H1 (cell line): Measurements from ENCODE around the gene RAB3GAP2. TPM values are rescaled to one million over a fixed set of nuclear protein-coding genes. Genes with fewer than 3 reads are reported as not detected.

Source experiments
- CTCF ChIA-PET: fragments of 300-600 bp; sonication (Branson Sonifier 250); formaldehyde crosslinking; loops from one replicate; lab custom pipeline; 2021; ENCODE audit not compliant: partially characterized antibody; lab: Charles Lee
- POLR2A ChIA-PET: fragments of 300-600 bp; sonication (Branson Sonifier 250); formaldehyde crosslinking; loops from one replicate; lab custom pipeline; 2021; ENCODE audit warnings: inconsistent platforms; ENCODE audit not compliant: partially characterized antibody; lab: Charles Lee
- DNase-seq, 2 experiments: peaks; one replicate each; pipeline versions ENCODE4 v3.0.0 to v3.0.0-alpha.2; 2010 to 2022; ENCODE audit warnings: low spot score in 2 of 2, low read depth in 1 of 2, mixed read lengths in 1 of 2
- FAIRE-seq: peaks from 2 replicates; lab custom pipeline; 2011; peaks lifted over from hg19 to GRCh38; lab: Jason Lieb, UNC
- H2AFZ ChIP-seq: 2 replicates; pipeline ENCODE4 v1.8.1; 2012; ENCODE audit warnings: low read length, inconsistent platforms
- H2AK5ac ChIP-seq: 2 replicates; pipeline ENCODE4 v1.6.1; 2013; ENCODE audit warnings: low read depth, low read length
- H2BK120ac ChIP-seq: replicated peaks from 2 replicates; pipeline ENCODE3; 2013; ENCODE audit warnings: low read depth, low read length, inconsistent platforms
- H2BK12ac ChIP-seq: 2 replicates; pipeline ENCODE4 v1.6.1; 2013; ENCODE audit warnings: low read depth, low read length
- H2BK15ac ChIP-seq: 2 replicates; pipeline ENCODE4 v1.6.1; 2013; ENCODE audit warnings: low read length
- H2BK20ac ChIP-seq: 2 replicates; pipeline ENCODE4 v1.6.1; 2013; ENCODE audit warnings: low read length
- H2BK5ac ChIP-seq: 2 replicates; pipeline ENCODE4 v1.6.1; 2013; ENCODE audit warnings: low read depth, low read length
- H3K14ac ChIP-seq: 2 replicates; pipeline ENCODE4 v1.6.1; 2013; ENCODE audit warnings: inconsistent platforms; ENCODE audit not compliant: insufficient read length
- H3K18ac ChIP-seq: 2 replicates; pipeline ENCODE4 v1.6.1; 2013; ENCODE audit warnings: low read length; ENCODE audit errors: extremely low read depth
- H3K23ac ChIP-seq: 2 replicates; pipeline ENCODE4 v1.6.1; 2013; ENCODE audit warnings: inconsistent platforms; ENCODE audit not compliant: insufficient read length
- H3K23me2 ChIP-seq: 2 replicates; pipeline ENCODE4 v1.6.1; 2013; ENCODE audit warnings: low read depth, low read length
- H3K27ac ChIP-seq: 2 replicates; pipeline ENCODE4 v1.6.1; 2011; ENCODE audit warnings: low read depth, low read length, inconsistent platforms
- H3K27me3 ChIP-seq, 4 experiments: replicated peaks in 1 of 4; 1 replicate in 1 of 4; 2 replicates in 3 of 4; pipeline versions ENCODE4 v1.6.1 to v1.8.1; 2011 to 2013; ENCODE audit warnings: low read length in 3 of 4, mild to moderate bottlenecking in 3 of 4, inconsistent platforms in 2 of 4, mixed read lengths in 2 of 4, moderate library complexity in 1 of 4; ENCODE audit not compliant: control insufficient read depth in 3 of 4, insufficient read depth in 3 of 4; ENCODE audit errors: extremely low read depth in 1 of 4
- H3K36me3 ChIP-seq, 4 experiments: 2 replicates each; pipeline versions ENCODE4 v1.6.1 to v1.8.1; 2011 to 2013; ENCODE audit warnings: mild to moderate bottlenecking in 4 of 4, low read length in 3 of 4, moderate library complexity in 2 of 4, control low read depth in 1 of 4, inconsistent platforms in 1 of 4; ENCODE audit not compliant: insufficient read depth in 4 of 4, control insufficient read depth in 2 of 4
- H3K4ac ChIP-seq: replicated peaks from 2 replicates; pipeline ENCODE3; 2013; ENCODE audit warnings: low read length, low read depth, mixed read lengths, inconsistent platforms; ENCODE audit not compliant: insufficient read length
- H3K4me1 ChIP-seq, 4 experiments: replicated peaks in 1 of 4; 1 replicate in 1 of 4; 2 replicates in 3 of 4; pipeline versions ENCODE4 v1.6.1 to v1.8.1; 2011 to 2013; ENCODE audit warnings: low read length in 3 of 4, inconsistent platforms in 2 of 4, mixed read lengths in 1 of 4; ENCODE audit not compliant: insufficient read depth in 4 of 4, control insufficient read depth in 3 of 4
- H3K4me2 ChIP-seq, 2 experiments: 2 replicates each; pipeline versions ENCODE4 v1.6.1 to v1.8.1; 2011 to 2013; ENCODE audit warnings: low read depth in 2 of 2, low read length in 2 of 2, control low read depth in 1 of 2, inconsistent platforms in 1 of 2, mild to moderate bottlenecking in 1 of 2; ENCODE audit not compliant: insufficient read depth in 1 of 2
- H3K4me3 ChIP-seq, 4 experiments: fragments of 200-600, 300-600 bp in 1 of 4; sonication (generic), shearing (Covaris generic), sonication (Bioruptor Twin) in 1 of 4; 2 replicates each; pipeline versions ENCODE4 v1.5.1 to v1.8.1; 2011 to 2016; ENCODE audit warnings: low read length in 4 of 4, low read depth in 3 of 4, control low read depth in 2 of 4, inconsistent platforms in 2 of 4, mild to moderate bottlenecking in 2 of 4, mixed read lengths in 1 of 4, moderate library complexity in 1 of 4; ENCODE audit not compliant: insufficient read depth in 2 of 4; ENCODE audit errors: extremely low read depth in 1 of 4
- H3K56ac ChIP-seq: replicated peaks from 2 replicates; pipeline ENCODE3; 2013; ENCODE audit warnings: low read depth, mild to moderate bottlenecking, mixed read lengths, low read length, inconsistent platforms; ENCODE audit not compliant: insufficient read length
- H3K79me1 ChIP-seq: 2 replicates; pipeline ENCODE4 v1.6.1; 2013; ENCODE audit warnings: low read depth, low read length, control low read depth
- H3K79me2 ChIP-seq, 2 experiments: 2 replicates each; pipeline versions ENCODE4 v1.6.1 to v1.8.1; 2012 to 2013; ENCODE audit warnings: low read length in 2 of 2, mild to moderate bottlenecking in 2 of 2, inconsistent platforms in 1 of 2; ENCODE audit not compliant: insufficient read depth in 2 of 2, control insufficient read depth in 1 of 2
- H3K9ac ChIP-seq, 4 experiments: replicated peaks in 1 of 4; 1 replicate in 1 of 4; 2 replicates in 3 of 4; pipeline versions ENCODE4 v1.6.1 to v1.8.1; 2011 to 2013; ENCODE audit warnings: low read depth in 3 of 4, low read length in 3 of 4, control low read depth in 2 of 4, mild to moderate bottlenecking in 2 of 4, moderate library complexity in 2 of 4, inconsistent platforms in 1 of 4; ENCODE audit errors: extremely low read depth in 1 of 4
- H3K9me3 ChIP-seq, 2 experiments: 2 replicates each; pipeline versions ENCODE4 v1.6.1 to v1.8.1; 2012 to 2013; ENCODE audit warnings: mild to moderate bottlenecking in 2 of 2, moderate library complexity in 2 of 2, control low read depth in 1 of 2, inconsistent platforms in 1 of 2, low read depth in 1 of 2, low read length in 1 of 2, mixed read lengths in 1 of 2; ENCODE audit not compliant: insufficient read depth in 2 of 2
- H4K20me1 ChIP-seq, 2 experiments: replicated peaks in 1 of 2; 2 replicates each; pipeline versions ENCODE3 to v1.8.1; 2011 to 2013; ENCODE audit warnings: inconsistent platforms in 2 of 2, low read length in 2 of 2, mild to moderate bottlenecking in 1 of 2; ENCODE audit not compliant: insufficient read depth in 2 of 2, control insufficient read depth in 1 of 2
- H4K5ac ChIP-seq: 2 replicates; pipeline ENCODE4 v1.6.1; 2013; ENCODE audit warnings: low read length, low read depth, mixed read lengths, inconsistent platforms; ENCODE audit not compliant: insufficient read length
- H4K8ac ChIP-seq: 2 replicates; pipeline ENCODE4 v1.8.0; 2013; ENCODE audit warnings: mild to moderate bottlenecking, moderate library complexity, low read length, inconsistent platforms; ENCODE audit not compliant: insufficient read depth; ENCODE audit errors: extremely low read depth
- H4K91ac ChIP-seq: replicated peaks from 2 replicates; pipeline ENCODE3; 2013; ENCODE audit warnings: low read length, mixed read lengths, inconsistent platforms; ENCODE audit not compliant: insufficient read length
- PHF8 ChIP-seq: fragments of 200-600 bp; sonication (generic); conservative IDR thresholded peaks from 2 replicates; pipeline ENCODE4 v1.7.1; 2012; ENCODE audit warnings: low read depth, mild to moderate bottlenecking, inconsistent platforms, low read length, moderate library complexity
- RAD21 ChIP-seq, 2 experiments: IDR thresholded peaks in 1 of 2; conservative IDR thresholded peaks in 1 of 2; 2 replicates each; pipeline ENCODE4 v1.6.1; 2011; ENCODE audit warnings: low read depth in 2 of 2, low read length in 2 of 2, improper control_type of control experiment in 1 of 2, inconsistent platforms in 1 of 2, mild to moderate bottlenecking in 1 of 2, moderate library complexity in 1 of 2
- WGBS, 2 experiments: shearing (Covaris generic) in 1 of 2; methylation state at CpG; one replicate each; pipeline versions ENCODE4 v1.1.6 to v1.1.7; 2013 to 2015; ENCODE audit warnings: low lambda C conversion rate in 2 of 2, mixed read lengths in 2 of 2, inconsistent platforms in 1 of 2, low coverage in 1 of 2, missing lambda C conversion rate in 1 of 2; ENCODE audit not compliant: insufficient replicate concordance in 2 of 2, insufficient coverage in 1 of 2, insufficient read length in 1 of 2; ENCODE audit errors: extremely low coverage in 1 of 2, missing lambda C conversion rate in 1 of 2; 5-methylcytosine and 5-hydroxymethylcytosine counted together
- polyA plus RNA-seq, 7 experiments: library from polyadenylated mRNA; depleted of rRNA in 3 of 7; stranded (reverse) in 5 of 7; unstranded in 2 of 7; fragments of >200 nt in 5 of 7; fragments of 200-250 nt in 2 of 7; gene quantifications; 1 replicate in 5 of 7; 2 replicates in 1 of 7; 4 replicates in 1 of 7; pipeline versions ENCODE4 v1.2.1 to v1.2.3, GENCODE V29; 2011 to 2013; ENCODE audit warnings: missing spikeins in 2 of 7, mixed read lengths in 2 of 7
- total RNA-seq: library from RNA; stranded (reverse); fragmentation: NEBNext Ultra II Directional; extraction: Animal tissue kit (Norgen Biotek cat#: 25700); gene quantifications from 2 replicates; pipeline ENCODE4 v1.2.1, GENCODE V29; 2021

RAB3GAP2 gene
- total and polyA plus RNA-seq, 2 of the 8 experiments (the other 6 are each of a cell fraction or from before 2014, with no cell fraction given) = 19.7 to 52.7 TPM

- Histone ChIP-seq H2BK5ac (no peak overlapping the region), H2AK5ac (no peak overlapping the region), H3K36me3 (no peaks in the 10 kb centered on the region), H3K23me2 (no peaks in the 10 kb centered on the region), H2AFZ (no peak overlapping the region), H3K23ac (no peak overlapping the region), H3K18ac (no peak overlapping the region), H3K4me1 (peaks cover 0 to 3% (median 1%) of the 10 kb centered on the region in 4 experiments; a peak in 2 of 7 replicates), H2BK12ac (no peak overlapping the region), H4K91ac (peak overlapping the region; percentile 27), H4K5ac (no peak overlapping the region), H3K4ac (no peak overlapping the region), H3K4me2 (no peak overlapping the region)
- TF ChIP-seq RAD21 (IDR thresholded peaks at IDR 0.05 in 1 of 2, conservative IDR thresholded peaks at IDR 0.05 in 1 of 2; ENCODE audit: low read depth in 2 of 2, low read length in 2 of 2) (peak in 1 of 2 experiments; percentile 20; a peak in 1 of 4 replicates), PHF8 (no peak)
- TF ChIP-seq, all 59 proteins: peak for 1
- no peak overlapping the region for H3K27ac ChIP-seq
- no peaks in the 10 kb centered on the region; a peak in 1 of 7 replicates for H3K27me3 ChIP-seq
- no peaks in the 10 kb centered on the region for H3K79me1 ChIP-seq
- no peak overlapping the region for H4K8ac ChIP-seq
- WGBS, 2 experiments = 89% methylated on average over 6 of the region's 6 CpGs; no CpG with 5 or more reads in 1 of the 2 experiments
- H4K20me1 ChIP-seq = no peaks in the 10 kb centered on the region
- no peak for DNase-seq
- ChIA-PET CTCF (interaction anchor here (1.0 to 1.5 kb wide), 2 partner anchors 26 to 27 kb away, joined by 3 read pairs; no protein-coding TSS in a partner anchor), POLR2A (no interaction called here)
- H3K9ac ChIP-seq = no peak overlapping the region
- no peak overlapping the region for H3K14ac ChIP-seq
- no peak for FAIRE-seq
- H3K56ac ChIP-seq = no peak overlapping the region
- no peak overlapping the region for H2BK20ac ChIP-seq
- no peaks in the 10 kb centered on the region for H3K9me3 ChIP-seq
- no peak overlapping the region for H2BK15ac ChIP-seq
- H3K79me2 ChIP-seq = no peaks in the 10 kb centered on the region
- no peak overlapping the region for H2BK120ac ChIP-seq
- H3K4me3 ChIP-seq = no peak overlapping the region
Observed at GRCh38 chr1:220321758-220322157, 49.5 kb upstream of the RAB3GAP2 start.
